Ascending aorta (tissue), 2 donors: Measurements from ENCODE around the gene GPRC5B. TPM values are rescaled to one million over a fixed set of nuclear protein-coding genes. Genes with fewer than 3 reads are reported as not detected.

Experiments
- DNase-seq, 2 donors: peaks; one replicate each; pipeline ENCODE4 v3.0.0-alpha.2; 2019; ENCODE audit warnings: low spot score in 2 of 2
- H3K27ac ChIP-seq, 2 donors: fragments of 200-600 bp; sonication (generic); one replicate each; pipeline ENCODE4 v1.5.1; 2016 to 2017; ENCODE audit warnings: mild to moderate bottlenecking in 1 of 2
- H3K27me3 ChIP-seq: fragments of 200-600 bp; sonication (generic); one replicate; pipeline ENCODE4 v1.5.1; 2017
- H3K36me3 ChIP-seq, 2 donors: fragments of 200-600 bp; sonication (generic); one replicate each; pipeline ENCODE4 v1.5.1; 2016
- H3K4me1 ChIP-seq, 2 donors: fragments of 200-600 bp; sonication (generic); one replicate each; pipeline ENCODE4 v1.5.1; 2016 to 2017; ENCODE audit warnings: mild to moderate bottlenecking in 1 of 2
- H3K4me3 ChIP-seq, 2 donors: fragments of 200-600 bp; sonication (generic); one replicate each; pipeline ENCODE4 v1.5.1; 2016 to 2017; ENCODE audit warnings: mild to moderate bottlenecking in 1 of 2
- H3K9me3 ChIP-seq, 2 donors: fragments of 200-600 bp; sonication (generic); one replicate each; pipeline ENCODE4 v1.5.1; 2016
- intact Hi-C: fragments of 100-400 bp; cut with DNase I; formaldehyde crosslinking; loops from one replicate; pipeline ENCODE4 v1.15.1; 2023
- total RNA-seq: library from RNA; depleted of rRNA; stranded (reverse); fragments of >200 nt; gene quantifications from one replicate; pipeline ENCODE4 v1.1.0, GENCODE V29; 2016
- TF ChIP-seq, protein P1 (sequence below), 3 experiments: fragments of 200-600 bp in 2 of 3; fragments of 450-650 bp in 1 of 3; sonication (generic) in 2 of 3; IDR thresholded peaks; one replicate each; pipeline ENCODE4 v1.5.1; 2016 to 2019; ENCODE audit warnings: antibody characterized with exemption in 3 of 3, mild to moderate bottlenecking in 1 of 3, moderate library complexity in 1 of 3

GPRC5B gene
- total RNA-seq, 1 donor from 2014 or later = 15.6 TPM

DNA sequence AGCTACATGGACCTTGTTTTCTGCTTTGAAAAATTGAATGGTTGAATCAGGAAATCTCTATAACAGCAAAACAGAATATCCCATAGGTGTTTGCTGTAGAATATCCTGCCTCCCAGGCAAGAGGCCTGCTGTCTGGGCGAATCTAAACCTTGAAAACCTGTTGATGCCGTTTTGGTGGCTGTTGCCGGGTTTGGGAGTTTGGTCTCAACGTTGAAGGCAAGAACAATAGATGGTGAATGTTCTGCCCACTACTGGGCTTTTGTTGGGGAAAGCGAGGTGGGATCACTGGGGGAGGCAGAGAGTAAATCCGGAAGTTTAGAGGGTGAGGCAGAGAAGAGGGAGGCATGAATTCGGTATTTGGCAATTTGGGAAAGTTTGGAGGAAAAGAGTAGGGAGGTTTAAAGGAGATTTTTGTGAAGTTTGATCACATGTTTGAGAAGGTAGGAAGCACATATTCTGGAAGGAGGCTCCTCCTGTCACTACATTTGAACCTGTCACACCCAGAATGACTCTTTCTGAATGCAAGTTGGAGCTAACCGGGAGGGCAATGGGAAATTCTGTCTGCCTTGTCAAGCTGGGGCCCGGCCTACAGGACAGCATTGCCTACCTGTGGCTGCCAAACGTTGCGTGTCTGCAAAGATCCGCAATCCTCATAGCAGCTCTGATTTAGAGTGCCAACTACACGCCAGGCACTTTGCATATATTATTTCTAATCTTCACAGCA, 46.5 kb downstream of the GPRC5B start:
- intact Hi-C loops = no loop called here
- TF ChIP-seq, protein P1, sequence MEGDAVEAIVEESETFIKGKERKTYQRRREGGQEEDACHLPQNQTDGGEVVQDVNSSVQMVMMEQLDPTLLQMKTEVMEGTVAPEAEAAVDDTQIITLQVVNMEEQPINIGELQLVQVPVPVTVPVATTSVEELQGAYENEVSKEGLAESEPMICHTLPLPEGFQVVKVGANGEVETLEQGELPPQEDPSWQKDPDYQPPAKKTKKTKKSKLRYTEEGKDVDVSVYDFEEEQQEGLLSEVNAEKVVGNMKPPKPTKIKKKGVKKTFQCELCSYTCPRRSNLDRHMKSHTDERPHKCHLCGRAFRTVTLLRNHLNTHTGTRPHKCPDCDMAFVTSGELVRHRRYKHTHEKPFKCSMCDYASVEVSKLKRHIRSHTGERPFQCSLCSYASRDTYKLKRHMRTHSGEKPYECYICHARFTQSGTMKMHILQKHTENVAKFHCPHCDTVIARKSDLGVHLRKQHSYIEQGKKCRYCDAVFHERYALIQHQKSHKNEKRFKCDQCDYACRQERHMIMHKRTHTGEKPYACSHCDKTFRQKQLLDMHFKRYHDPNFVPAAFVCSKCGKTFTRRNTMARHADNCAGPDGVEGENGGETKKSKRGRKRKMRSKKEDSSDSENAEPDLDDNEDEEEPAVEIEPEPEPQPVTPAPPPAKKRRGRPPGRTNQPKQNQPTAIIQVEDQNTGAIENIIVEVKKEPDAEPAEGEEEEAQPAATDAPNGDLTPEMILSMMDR (IDR thresholded peaks at IDR 0.05) = no peak
- Histone ChIP-seq H3K27ac (no peak overlapping the region), H3K9me3 (no peaks in the 10 kb centered on the region), H3K36me3 (no peaks in the 10 kb centered on the region), H3K27me3 (no peaks in the 10 kb centered on the region), H3K4me1 (no peaks in the 10 kb centered on the region), H3K4me3 (no peak overlapping the region)
- no peak for DNase-seq

DNA sequence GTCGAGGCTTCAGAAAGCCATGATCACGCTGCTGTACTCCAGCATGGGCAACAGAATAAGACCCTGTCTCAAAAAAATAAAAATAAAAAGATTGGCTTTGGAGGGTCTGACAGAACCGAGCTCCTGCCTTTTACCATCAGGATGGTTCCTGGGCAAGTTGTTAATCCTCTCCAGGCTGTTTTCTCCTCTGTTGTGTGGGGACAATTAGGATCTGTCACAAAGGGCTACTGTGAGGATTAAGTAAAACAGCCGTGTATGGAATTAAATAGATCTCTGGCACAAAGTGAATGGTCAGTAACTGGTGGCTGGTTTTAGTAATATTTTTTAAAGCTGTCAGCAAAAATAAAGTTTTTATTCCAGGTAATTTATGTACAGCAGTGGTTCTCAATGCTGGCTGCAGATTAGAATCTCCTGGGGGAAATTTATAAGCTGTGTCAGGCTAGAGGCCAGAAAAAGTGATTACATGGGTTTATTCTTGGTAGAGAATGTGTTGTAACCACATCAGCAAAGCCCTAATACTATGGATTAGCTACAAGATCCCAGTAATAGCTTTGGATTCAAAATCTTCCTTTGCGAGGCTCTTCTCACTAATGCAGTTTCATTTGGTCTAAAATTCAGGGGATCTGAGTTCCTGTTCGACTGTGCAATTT, 47.2 kb downstream of the GPRC5B start:
- DNase-seq = no peak
- TF ChIP-seq, protein P1 (IDR thresholded peaks at IDR 0.05) = no peak
- no peaks in the 10 kb centered on the region for H3K4me1 ChIP-seq
- H3K36me3 ChIP-seq = no peaks in the 10 kb centered on the region
- no peak overlapping the region for H3K27ac ChIP-seq
- no peak overlapping the region for H3K4me3 ChIP-seq
- no peaks in the 10 kb centered on the region for H3K27me3 ChIP-seq
- intact Hi-C loops = no loop called here
- no peaks in the 10 kb centered on the region for H3K9me3 ChIP-seq

DNA sequence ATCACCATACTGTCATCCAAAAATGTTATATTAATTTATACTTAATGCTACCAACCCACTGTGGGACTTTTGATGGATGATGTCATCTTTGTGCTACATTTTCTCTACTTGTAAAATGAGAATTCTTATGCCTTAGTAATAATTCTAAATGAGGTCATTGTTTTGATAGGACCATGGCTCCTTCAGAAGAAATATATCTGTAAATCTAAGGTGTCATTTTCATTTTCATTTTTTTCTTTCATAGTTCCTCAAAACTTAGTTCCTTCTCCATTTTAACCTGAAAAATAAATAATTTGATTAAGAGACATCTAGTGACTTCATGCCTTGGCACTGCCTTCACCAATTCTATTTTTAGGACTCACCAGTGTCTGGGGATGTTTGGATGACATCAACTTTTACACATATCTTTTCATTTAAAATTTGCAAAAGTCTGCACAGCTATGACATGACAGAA, 48.7 kb downstream of the GPRC5B start:
- Histone ChIP-seq H3K27me3 (no peaks in the 10 kb centered on the region), H3K27ac (no peak overlapping the region), H3K36me3 (no peaks in the 10 kb centered on the region), H3K4me1 (no peaks in the 10 kb centered on the region), H3K4me3 (no peak overlapping the region), H3K9me3 (no peaks in the 10 kb centered on the region)
- TF ChIP-seq, protein P1 (IDR thresholded peaks at IDR 0.05) = no peak
- DNase-seq = no peak
- intact Hi-C loops = no loop called here

DNA sequence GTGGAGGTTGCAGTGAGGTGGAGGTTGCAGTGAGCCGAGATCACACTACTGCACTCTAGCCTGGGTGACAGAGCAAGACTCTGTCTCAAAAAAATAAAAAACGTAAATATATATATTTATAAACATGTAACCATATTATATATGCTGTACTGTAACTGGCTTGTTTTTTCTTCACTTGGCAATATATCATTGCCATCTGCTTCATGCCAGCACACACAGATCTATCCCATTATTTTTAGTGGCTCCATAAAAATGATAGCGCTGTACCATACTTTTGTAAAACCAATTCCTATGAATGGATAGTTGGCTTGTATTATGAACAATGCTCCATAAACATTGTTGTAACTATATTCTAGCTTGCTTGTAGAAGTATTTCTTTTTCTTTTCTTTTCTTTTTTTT, 49.5 kb downstream of the GPRC5B start:
- Histone ChIP-seq H3K4me1 (no peaks in the 10 kb centered on the region), H3K9me3 (no peaks in the 10 kb centered on the region), H3K27ac (no peak overlapping the region), H3K36me3 (no peaks in the 10 kb centered on the region), H3K27me3 (no peaks in the 10 kb centered on the region), H3K4me3 (no peak overlapping the region)
- intact Hi-C loops = no loop called here
- no peak for DNase-seq
- TF ChIP-seq, protein P1 (IDR thresholded peaks at IDR 0.05) = no peak

DNA sequence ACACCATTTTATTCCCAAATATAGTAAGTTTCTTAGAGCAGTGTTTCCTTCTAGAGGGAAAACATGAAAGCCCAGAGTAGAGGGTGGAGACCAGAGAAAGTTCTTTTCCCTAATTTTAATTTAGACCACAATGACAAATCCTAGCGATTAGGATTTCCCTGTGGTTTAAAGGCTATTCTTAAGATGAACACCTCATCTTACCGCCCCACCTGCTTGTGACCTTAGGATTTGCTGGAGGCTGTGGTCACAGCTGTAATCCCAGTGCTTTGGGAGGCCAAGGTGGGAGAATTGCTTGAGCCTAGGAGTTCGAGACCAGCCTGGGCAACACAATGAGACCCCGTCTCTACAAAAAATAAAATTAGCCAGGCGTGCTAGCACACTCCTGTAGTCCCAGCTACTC, 51.1 kb downstream of the GPRC5B start:
- intact Hi-C loops = no loop called here
- no peaks in the 10 kb centered on the region for H3K36me3 ChIP-seq
- H3K4me1 ChIP-seq = no peaks in the 10 kb centered on the region
- no peak for DNase-seq
- TF ChIP-seq, protein P1 (IDR thresholded peaks at IDR 0.05) = no peak
- H3K4me3 ChIP-seq = no peak overlapping the region
- H3K9me3 ChIP-seq = no peaks in the 10 kb centered on the region
- H3K27me3 ChIP-seq = no peaks in the 10 kb centered on the region
- no peak overlapping the region for H3K27ac ChIP-seq
